HepG2 (cell line): Measurements from ENCODE around the gene TIFAB. TPM values are rescaled to one million over a fixed set of nuclear protein-coding genes. Genes with fewer than 3 reads are reported as not detected.
A peak's percentile ranks its signal among the peaks of the same experiment; 100 is the strongest.

Experiments used
- MYC ChIP-seq: sonication (generic); formaldehyde crosslinking; IDR thresholded peaks from 2 replicates; pipeline ENCODE4 v1.9.0; 2021; ENCODE audit warnings: missing genetic modification reagents, borderline replicate concordance
- TCF7L2 ChIP-seq: IDR thresholded peaks from 2 replicates; pipeline ENCODE4 v1.6.1; 2011; ENCODE audit warnings: mild to moderate bottlenecking, low read depth, low read length, moderate library complexity
- ZFP36L1 ChIP-seq: sonication (generic); formaldehyde crosslinking; IDR thresholded peaks from 2 replicates; pipeline ENCODE4 v1.8.0; 2022; ENCODE audit warnings: mild to moderate bottlenecking, missing genetic modification reagents, moderate library complexity
- ZFP82 ChIP-seq: sonication (generic); formaldehyde crosslinking; IDR thresholded peaks from 2 replicates; pipeline ENCODE4 v1.5.1; 2020; ENCODE audit warnings: mild to moderate bottlenecking, missing genetic modification reagents, borderline replicate concordance
- ZNF383 ChIP-seq: sonication (generic); formaldehyde crosslinking; IDR thresholded peaks from 2 replicates; pipeline ENCODE4 v1.4.0; 2020; ENCODE audit warnings: missing genetic modification reagents, mild to moderate bottlenecking, borderline replicate concordance
- ZNF777 ChIP-seq: sonication (generic); formaldehyde crosslinking; IDR thresholded peaks from 2 replicates; pipeline ENCODE4 v1.4.0; 2020; ENCODE audit warnings: missing genetic modification reagents
- polyA plus RNA-seq, 8 experiments: library from polyadenylated mRNA; depleted of rRNA in 3 of 8; stranded (reverse) in 7 of 8; unstranded in 1 of 8; fragments of >200 nt; fragmentation: Illumina TruSeq in 4 of 8; extraction: Trizol in 4 of 8; gene quantifications; 2 replicates each; pipeline versions ENCODE4 v1.2.1 to v1.2.3, GENCODE V29; 2011 to 2016; ENCODE audit warnings: low read depth in 4 of 8, missing spikeins in 1 of 8, mixed read lengths in 1 of 8; ENCODE audit not compliant: insufficient read depth in 1 of 8
- total RNA-seq, 5 experiments: library from RNA; depleted of rRNA; stranded (reverse); fragments of >200 nt; fragmentation: Illumina TruSeq; extraction: Trizol; gene quantifications; 2 replicates each; pipeline ENCODE4 v1.2.3, GENCODE V29; 2016; ENCODE audit warnings: low read depth in 1 of 5
- TF ChIP-seq, protein P1 (sequence below): sonication (generic); formaldehyde crosslinking; IDR thresholded peaks from 2 replicates; pipeline ENCODE4 v1.4.0; 2020; ENCODE audit warnings: missing genetic modification reagents
- TF ChIP-seq, protein P2 (sequence below): sonication (generic); formaldehyde crosslinking; conservative IDR thresholded peaks from 2 replicates; pipeline ENCODE4 v1.4.0; 2020; ENCODE audit warnings: missing genetic modification reagents
- TF ChIP-seq, protein P3 (sequence below): sonication (generic); formaldehyde crosslinking; IDR thresholded peaks from 2 replicates; pipeline ENCODE4 v1.4.0; 2020; ENCODE audit warnings: missing genetic modification reagents, borderline replicate concordance
- TF ChIP-seq, protein P4 (sequence below): sonication (generic); formaldehyde crosslinking; IDR thresholded peaks from 2 replicates; pipeline ENCODE4 v1.4.0; 2020; ENCODE audit warnings: missing genetic modification reagents
- TF ChIP-seq, protein P5 (sequence below): sonication (generic); formaldehyde crosslinking; conservative IDR thresholded peaks from 2 replicates; pipeline ENCODE4 v1.8.0; 2022; ENCODE audit warnings: missing genetic modification reagents
- TF ChIP-seq, protein P6 (sequence below): sonication (generic); formaldehyde crosslinking; IDR thresholded peaks from 2 replicates; pipeline ENCODE4 v1.4.0; 2020; ENCODE audit warnings: missing genetic modification reagents

TIFAB gene
- total and polyA plus RNA-seq, 2 of the 13 experiments (the other 11 are each of a cell fraction or from before 2014, with no cell fraction given), result not detected

DNA sequence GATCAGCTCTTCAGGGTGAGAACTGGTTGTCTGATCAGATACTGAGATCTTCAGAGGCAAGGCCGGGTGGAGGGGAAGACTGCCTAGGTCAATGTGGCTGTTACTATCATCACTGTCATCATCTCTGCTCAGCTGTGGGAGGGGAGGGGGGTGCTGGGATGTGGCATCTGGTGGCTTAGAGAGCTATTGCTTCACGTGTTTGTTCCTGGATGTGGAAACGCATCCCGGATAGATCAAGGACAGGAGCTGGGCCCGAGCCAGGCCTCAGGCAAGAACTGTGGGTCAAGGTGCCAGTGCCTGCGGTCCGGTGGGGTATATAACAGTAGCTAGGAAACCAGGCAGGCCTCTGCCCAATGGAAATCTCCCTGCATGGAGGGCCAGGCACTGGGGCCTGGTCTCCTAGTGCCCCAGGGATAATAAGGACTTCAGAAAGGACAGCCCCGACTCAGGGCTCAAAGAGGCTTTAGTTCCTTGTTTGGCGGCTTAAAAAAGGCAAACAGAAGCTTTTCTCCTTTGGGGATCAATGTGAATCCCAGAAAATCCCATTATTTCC lies 30.3 kb upstream of the TIFAB start (continued):
- TF ChIP-seq, protein P1, sequence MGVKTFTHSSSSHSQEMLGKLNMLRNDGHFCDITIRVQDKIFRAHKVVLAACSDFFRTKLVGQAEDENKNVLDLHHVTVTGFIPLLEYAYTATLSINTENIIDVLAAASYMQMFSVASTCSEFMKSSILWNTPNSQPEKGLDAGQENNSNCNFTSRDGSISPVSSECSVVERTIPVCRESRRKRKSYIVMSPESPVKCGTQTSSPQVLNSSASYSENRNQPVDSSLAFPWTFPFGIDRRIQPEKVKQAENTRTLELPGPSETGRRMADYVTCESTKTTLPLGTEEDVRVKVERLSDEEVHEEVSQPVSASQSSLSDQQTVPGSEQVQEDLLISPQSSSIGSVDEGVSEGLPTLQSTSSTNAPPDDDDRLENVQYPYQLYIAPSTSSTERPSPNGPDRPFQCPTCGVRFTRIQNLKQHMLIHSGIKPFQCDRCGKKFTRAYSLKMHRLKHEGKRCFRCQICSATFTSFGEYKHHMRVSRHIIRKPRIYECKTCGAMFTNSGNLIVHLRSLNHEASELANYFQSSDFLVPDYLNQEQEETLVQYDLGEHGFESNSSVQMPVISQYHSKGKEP (CRISPR knock-in tag), result no peak
- TF ChIP-seq, protein P2, sequence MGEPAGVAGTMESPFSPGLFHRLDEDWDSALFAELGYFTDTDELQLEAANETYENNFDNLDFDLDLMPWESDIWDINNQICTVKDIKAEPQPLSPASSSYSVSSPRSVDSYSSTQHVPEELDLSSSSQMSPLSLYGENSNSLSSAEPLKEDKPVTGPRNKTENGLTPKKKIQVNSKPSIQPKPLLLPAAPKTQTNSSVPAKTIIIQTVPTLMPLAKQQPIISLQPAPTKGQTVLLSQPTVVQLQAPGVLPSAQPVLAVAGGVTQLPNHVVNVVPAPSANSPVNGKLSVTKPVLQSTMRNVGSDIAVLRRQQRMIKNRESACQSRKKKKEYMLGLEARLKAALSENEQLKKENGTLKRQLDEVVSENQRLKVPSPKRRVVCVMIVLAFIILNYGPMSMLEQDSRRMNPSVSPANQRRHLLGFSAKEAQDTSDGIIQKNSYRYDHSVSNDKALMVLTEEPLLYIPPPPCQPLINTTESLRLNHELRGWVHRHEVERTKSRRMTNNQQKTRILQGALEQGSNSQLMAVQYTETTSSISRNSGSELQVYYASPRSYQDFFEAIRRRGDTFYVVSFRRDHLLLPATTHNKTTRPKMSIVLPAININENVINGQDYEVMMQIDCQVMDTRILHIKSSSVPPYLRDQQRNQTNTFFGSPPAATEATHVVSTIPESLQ (CRISPR knock-in tag), result no peak
- TF ChIP-seq, protein P3, sequence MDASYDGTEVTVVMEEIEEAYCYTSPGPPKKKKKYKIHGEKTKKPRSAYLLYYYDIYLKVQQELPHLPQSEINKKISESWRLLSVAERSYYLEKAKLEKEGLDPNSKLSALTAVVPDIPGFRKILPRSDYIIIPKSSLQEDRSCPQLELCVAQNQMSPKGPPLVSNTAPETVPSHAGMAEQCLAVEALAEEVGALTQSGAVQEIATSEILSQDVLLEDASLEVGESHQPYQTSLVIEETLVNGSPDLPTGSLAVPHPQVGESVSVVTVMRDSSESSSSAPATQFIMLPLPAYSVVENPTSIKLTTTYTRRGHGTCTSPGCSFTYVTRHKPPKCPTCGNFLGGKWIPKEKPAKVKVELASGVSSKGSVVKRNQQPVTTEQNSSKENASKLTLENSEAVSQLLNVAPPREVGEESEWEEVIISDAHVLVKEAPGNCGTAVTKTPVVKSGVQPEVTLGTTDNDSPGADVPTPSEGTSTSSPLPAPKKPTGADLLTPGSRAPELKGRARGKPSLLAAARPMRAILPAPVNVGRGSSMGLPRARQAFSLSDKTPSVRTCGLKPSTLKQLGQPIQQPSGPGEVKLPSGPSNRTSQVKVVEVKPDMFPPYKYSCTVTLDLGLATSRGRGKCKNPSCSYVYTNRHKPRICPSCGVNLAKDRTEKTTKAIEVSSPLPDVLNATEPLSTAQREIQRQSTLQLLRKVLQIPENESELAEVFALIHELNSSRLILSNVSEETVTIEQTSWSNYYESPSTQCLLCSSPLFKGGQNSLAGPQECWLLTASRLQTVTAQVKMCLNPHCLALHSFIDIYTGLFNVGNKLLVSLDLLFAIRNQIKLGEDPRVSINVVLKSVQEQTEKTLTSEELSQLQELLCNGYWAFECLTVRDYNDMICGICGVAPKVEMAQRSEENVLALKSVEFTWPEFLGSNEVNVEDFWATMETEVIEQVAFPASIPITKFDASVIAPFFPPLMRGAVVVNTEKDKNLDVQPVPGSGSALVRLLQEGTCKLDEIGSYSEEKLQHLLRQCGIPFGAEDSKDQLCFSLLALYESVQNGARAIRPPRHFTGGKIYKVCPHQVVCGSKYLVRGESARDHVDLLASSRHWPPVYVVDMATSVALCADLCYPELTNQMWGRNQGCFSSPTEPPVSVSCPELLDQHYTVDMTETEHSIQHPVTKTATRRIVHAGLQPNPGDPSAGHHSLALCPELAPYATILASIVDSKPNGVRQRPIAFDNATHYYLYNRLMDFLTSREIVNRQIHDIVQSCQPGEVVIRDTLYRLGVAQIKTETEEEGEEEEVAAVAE, result 0 out of 2 replicates have a peak, but pooled peaks have one; percentile 54
- peak; percentile 57; the same call in 1 of the 2 replicates for TF ChIP-seq MYC
- no peak for TF ChIP-seq TCF7L2
- TF ChIP-seq, protein P4, sequence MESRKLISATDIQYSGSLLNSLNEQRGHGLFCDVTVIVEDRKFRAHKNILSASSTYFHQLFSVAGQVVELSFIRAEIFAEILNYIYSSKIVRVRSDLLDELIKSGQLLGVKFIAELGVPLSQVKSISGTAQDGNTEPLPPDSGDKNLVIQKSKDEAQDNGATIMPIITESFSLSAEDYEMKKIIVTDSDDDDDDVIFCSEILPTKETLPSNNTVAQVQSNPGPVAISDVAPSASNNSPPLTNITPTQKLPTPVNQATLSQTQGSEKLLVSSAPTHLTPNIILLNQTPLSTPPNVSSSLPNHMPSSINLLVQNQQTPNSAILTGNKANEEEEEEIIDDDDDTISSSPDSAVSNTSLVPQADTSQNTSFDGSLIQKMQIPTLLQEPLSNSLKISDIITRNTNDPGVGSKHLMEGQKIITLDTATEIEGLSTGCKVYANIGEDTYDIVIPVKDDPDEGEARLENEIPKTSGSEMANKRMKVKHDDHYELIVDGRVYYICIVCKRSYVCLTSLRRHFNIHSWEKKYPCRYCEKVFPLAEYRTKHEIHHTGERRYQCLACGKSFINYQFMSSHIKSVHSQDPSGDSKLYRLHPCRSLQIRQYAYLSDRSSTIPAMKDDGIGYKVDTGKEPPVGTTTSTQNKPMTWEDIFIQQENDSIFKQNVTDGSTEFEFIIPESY, result no peak
- TF ChIP-seq, protein P5, sequence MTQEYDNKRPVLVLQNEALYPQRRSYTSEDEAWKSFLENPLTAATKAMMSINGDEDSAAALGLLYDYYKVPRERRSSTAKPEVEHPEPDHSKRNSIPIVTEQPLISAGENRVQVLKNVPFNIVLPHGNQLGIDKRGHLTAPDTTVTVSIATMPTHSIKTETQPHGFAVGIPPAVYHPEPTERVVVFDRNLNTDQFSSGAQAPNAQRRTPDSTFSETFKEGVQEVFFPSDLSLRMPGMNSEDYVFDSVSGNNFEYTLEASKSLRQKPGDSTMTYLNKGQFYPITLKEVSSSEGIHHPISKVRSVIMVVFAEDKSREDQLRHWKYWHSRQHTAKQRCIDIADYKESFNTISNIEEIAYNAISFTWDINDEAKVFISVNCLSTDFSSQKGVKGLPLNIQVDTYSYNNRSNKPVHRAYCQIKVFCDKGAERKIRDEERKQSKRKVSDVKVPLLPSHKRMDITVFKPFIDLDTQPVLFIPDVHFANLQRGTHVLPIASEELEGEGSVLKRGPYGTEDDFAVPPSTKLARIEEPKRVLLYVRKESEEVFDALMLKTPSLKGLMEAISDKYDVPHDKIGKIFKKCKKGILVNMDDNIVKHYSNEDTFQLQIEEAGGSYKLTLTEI (CRISPR knock-in tag), result no peak
- TF ChIP-seq ZFP82 (CRISPR knock-in tag), result no peak
- no peak for TF ChIP-seq ZNF777
- TF ChIP-seq, protein P6, sequence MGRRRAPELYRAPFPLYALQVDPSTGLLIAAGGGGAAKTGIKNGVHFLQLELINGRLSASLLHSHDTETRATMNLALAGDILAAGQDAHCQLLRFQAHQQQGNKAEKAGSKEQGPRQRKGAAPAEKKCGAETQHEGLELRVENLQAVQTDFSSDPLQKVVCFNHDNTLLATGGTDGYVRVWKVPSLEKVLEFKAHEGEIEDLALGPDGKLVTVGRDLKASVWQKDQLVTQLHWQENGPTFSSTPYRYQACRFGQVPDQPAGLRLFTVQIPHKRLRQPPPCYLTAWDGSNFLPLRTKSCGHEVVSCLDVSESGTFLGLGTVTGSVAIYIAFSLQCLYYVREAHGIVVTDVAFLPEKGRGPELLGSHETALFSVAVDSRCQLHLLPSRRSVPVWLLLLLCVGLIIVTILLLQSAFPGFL (CRISPR knock-in tag), result no peak
- no peak for TF ChIP-seq ZFP36L1 (CRISPR knock-in tag)
- no peak for TF ChIP-seq ZNF383
